HG03064 (cell line): Measurements from ENCODE around the gene DGCR6.
"Not testable (repeated sequence)": the region's sequence is repeated elsewhere in the genome, so short reads cannot be mapped to it uniquely, and the experiment has no call there.

Source experiments
- ATAC-seq: cut with Tn5 transposase; IDR thresholded peaks from one replicate; pipeline ENCODE4 v1.9.1; 2021; ENCODE audit warnings: low read depth; ENCODE audit not compliant: unreplicated experiment

The DGCR6 gene

GRCh38 chr22:18905540-18906409 lies at the start of gene DGCR6:
Gene DGCR6, plus strand, starts transcription at chr22:18906320. Its CDS starts 55 bp downstream, at chr22:18906375.
- ATAC-seq = peak; percentile 89

DNA sequence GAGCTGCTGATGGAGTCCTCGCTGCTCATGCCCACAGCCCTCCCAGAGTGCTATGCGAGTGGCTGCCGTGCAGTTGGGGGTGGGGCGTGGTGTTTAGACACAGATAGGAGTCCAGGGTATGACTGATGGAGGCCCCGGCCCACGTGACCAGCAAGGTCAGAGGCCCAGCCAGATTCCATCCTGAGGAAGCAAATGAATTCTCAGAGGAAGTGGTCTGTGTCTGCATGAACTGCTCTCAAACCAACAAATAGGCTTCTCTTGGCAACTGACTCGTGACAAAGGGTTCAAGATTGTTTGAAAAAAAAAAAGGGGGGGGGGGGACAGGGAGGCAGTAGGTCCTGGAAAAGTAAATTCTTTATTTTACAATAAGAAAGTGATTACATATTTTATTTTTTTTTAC lies 46.8 kb upstream of the DGCR6 start:
- ATAC-seq = not testable (repeated sequence)

DNA sequence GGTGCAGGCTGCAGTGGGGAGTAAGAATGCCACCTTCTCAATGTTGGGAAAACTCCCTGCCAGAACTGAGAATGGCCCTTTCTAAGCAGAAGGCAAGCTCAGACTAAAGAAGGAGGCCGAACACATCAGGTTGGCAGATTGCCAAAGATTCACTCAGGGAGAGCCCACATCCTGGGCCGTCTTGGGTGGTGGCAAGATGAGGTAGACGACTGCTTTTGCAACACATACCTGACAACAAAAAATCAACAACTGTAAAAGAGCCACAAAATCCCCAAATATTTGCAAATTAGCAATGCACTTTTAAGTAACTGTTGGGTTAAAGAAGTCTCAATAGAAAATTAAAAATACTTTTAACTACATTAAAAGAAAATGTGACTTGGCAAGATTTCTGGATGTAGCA lies 24.9 kb upstream of the DGCR6 start:
- not testable (repeated sequence) for ATAC-seq

DNA sequence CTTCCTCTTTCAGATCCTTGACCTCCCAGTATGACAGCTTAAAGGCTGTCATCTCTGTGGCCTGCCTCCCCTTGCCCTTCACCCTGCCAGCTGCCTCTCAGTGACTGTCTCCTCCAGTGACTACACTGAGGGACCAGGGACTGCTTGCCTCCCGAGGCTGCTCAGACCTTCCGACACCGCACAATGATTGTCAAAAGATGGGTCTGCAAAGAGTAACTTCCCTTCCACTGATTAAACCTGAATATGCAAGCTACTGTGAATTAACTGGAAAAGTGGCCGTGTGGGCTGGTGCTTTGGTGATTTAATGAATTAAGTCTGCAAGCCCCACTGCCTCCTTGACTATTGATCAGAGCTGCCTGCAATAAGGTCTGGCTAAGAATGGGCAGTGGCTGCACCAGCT lies 21.7 kb upstream of the DGCR6 start:
- not testable (repeated sequence) for ATAC-seq

GRCh38 chr22:18888115-18888514 lies 18.0 kb upstream of the DGCR6 start:
- no peak for ATAC-seq

- not testable (repeated sequence) for ATAC-seq
Observed at GRCh38 chr22:18890510-18891192, 15.5 kb upstream of the DGCR6 start.

DNA sequence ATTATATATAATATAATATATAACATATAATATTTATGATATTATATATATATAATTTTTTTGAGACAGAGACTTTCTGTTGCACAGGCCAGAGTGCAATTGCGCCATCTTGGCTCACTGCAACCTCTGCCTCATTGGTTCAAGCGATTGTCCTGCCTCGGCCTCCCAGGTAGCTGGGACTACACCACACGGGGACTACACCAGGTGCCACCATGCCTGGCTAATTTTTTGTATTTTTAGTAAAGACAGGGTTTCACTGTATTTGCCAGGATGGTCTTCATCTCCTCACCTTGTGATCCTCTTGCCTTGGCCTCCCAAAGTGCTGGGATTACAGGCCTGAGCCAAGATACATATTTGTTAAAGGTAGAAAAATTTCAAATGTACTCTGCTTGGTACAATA lies 12.3 kb upstream of the DGCR6 start:
- not testable (repeated sequence) for ATAC-seq

DNA sequence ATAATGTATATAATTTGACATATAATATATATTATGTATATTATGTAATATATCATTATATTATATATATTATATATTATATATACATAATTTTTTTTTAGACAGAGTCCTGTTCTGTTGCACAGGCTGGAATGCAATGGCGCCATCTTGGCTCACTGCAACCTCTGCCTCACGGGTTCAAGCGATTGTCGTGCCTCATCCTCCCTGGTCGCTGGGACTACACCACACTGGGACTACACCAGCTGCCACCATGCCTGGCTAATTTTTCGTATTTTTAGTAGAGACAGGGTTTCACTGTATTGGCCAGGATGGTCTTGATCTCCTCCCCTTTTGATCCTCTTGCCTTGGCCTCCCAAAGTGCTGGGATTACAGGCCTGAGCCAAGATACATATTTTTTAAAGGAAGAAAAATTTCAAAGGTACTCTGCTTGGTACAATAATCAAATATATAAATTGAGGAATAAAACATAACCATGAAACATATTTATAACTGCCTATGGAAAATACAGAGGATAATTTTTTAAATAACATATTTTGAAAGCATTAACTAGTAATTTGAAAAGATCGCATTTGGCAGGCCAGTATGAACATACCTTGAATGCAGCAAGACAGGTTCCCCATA lies 10.0 kb upstream of the DGCR6 start:
- not testable (repeated sequence) for ATAC-seq

DNA sequence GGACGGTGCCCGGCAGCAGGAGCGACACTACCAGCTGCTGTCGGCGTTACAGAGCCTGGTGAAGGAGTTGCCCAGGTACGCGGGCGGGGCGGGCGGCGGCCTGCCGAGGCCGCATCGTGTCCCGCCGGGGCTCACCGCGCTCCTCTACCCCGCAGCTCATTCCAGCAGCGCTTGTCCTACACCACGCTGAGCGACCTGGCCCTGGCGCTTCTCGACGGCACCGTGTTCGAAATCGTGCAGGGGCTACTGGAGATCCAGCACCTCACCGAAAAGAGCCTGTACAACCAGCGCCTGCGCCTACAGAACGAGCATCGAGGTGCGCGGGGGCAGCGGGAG lies 258 bp downstream of the DGCR6 start:
- not testable (repeated sequence) for ATAC-seq

DNA sequence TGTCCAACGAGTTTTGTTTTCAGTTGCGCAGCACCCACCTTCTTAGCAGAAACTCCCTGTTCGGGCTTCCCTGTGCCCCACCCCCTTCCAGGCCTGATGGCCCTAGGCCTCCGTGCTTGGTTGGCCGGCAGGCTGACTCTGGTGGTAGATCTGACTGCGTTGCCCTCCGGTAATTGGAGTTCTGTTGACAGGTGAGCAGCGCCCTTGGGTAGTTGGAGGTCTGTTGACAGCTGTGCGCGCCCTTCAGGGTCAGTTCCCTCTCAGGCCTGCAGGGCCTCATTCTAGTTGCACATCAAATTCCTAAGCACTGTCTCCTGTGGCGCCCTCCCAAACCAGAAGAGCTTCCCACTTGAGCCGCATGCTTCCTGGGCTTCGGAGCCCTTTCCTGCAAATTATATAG lies 776 bp downstream of the DGCR6 start:
- no peak for ATAC-seq

DNA sequence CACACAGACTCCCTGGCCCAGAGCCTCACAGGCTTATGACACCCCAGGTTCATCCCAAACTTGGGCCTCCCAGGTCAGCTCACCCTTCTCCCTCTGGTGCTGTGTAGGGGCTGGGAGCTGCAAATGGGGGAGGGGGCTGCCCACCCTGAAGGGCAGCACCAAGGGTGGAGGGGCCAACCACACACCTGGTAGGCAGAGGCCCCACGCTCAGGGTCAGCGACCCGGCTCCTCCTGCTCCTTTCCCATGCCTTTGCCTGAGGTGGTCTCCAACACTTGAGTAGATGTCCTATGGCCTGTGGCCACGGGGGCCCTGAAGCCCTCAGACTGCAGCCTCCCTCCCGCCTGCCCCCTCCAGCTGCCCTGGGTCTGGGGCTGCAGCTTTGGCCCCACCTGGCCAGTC lies 3.4 kb downstream of the DGCR6 start:
- ATAC-seq = no peak

DNA sequence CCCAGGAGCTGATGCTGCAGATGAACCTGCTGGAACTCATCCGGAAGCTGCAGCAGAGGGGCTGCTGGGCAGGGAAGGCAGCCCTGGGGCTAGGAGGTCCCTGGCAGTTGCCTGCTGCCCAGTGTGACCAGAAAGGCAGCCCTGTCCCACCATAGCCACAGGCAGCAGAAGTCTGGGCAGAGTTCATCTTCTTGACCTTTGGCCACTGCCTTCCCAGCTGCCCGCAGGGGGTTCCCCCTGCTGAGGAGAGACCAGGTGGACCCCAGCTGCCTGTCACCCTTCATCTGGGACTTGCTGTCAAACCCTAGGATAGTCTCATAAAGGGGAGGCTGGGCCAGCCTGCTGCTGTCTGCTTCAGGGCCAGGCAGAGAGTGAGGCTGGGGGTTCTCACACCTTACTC lies 5.4 kb downstream of the DGCR6 start:
- ATAC-seq = not testable (repeated sequence)

- not testable (repeated sequence) for ATAC-seq
Observed at GRCh38 chr22:18912264-18912946, 6.3 kb downstream of the DGCR6 start.

DNA sequence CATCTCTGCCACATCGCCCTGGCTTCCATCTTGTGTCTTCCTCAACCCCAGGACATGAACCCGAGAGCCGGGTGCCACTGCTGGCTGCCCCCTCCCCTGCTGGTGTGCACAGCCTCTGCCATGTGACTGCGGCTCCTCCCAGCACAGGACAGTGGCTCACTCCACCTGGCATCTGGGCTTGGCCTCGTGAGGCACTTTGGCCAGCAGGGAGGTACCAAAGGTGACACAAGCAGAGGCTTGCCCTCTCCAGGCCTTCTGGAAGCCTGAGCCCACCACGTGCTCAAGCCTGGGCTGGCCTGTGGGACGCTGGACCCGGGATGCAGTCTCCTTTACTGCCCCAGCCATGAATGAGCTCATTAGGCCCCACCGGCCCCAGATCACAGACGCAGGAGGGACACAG lies 8.4 kb downstream of the DGCR6 start:
- not testable (repeated sequence) for ATAC-seq

- ATAC-seq = not testable (repeated sequence)
Observed at GRCh38 chr22:18915550-18915949, 9.4 kb downstream of the DGCR6 start.

GRCh38 chr22:18917818-18918217 lies 11.7 kb downstream of the DGCR6 start:
- not testable (repeated sequence) for ATAC-seq

GRCh38 chr22:18920257-18920902 lies 14.3 kb downstream of the DGCR6 start:
- ATAC-seq = not testable (repeated sequence)

GRCh38 chr22:18925368-18926064 lies 19.4 kb downstream of the DGCR6 start:
- no peak for ATAC-seq

- ATAC-seq = no peak
Observed at GRCh38 chr22:18927020-18927419, 20.9 kb downstream of the DGCR6 start.

- no peak for ATAC-seq
Observed at GRCh38 chr22:18927573-18927972, 21.5 kb downstream of the DGCR6 start.
